Measurements from ENCODE around the gene MATN1. TPM values are rescaled to one million over a fixed set of nuclear protein-coding genes. Genes with fewer than 3 reads are reported as not detected.

The MATN1 gene
- total RNA-seq, 1 donor from 2014 or later = 0.24 TPM

- peaks cover 7% of the 10 kb centered on the region for H3K4me1 Mint-ChIP-seq (ENCODE audit: unreplicated experiment)
Measured at GRCh38 chr1:30728340-30728739, 5.0 kb upstream of the MATN1 start.

GRCh38 chr1:30727824-30728223 lies 4.4 kb upstream of the MATN1 start:
- no peak for TF ChIP-seq CTCF (conservative IDR thresholded peaks at IDR 0.05)
- Mint-ChIP-seq H3K36me3 (no peaks in the 10 kb centered on the region), H3K27ac (no peak overlapping the region), H3K9me3 (no peaks in the 10 kb centered on the region), H3K27me3 (peaks cover 3% of the 10 kb centered on the region), H3K4me3 (no peak overlapping the region), H3K4me1 (ENCODE audit: unreplicated experiment) (peaks cover 7% of the 10 kb centered on the region)
- DNase-seq (ENCODE audit: extremely low spot score, unreplicated experiment) = no peak

More at GRCh38 chr1:30728340-30728739, 5.0 kb upstream of the MATN1 start:
- no peak for TF ChIP-seq CTCF (conservative IDR thresholded peaks at IDR 0.05)
- Mint-ChIP-seq H3K27me3 (peaks cover 3% of the 10 kb centered on the region), H3K36me3 (no peaks in the 10 kb centered on the region), H3K4me3 (no peak overlapping the region), H3K9me3 (no peaks in the 10 kb centered on the region), H3K27ac (no peak overlapping the region)
- no peak for DNase-seq (ENCODE audit: extremely low spot score, unreplicated experiment)

DNA sequence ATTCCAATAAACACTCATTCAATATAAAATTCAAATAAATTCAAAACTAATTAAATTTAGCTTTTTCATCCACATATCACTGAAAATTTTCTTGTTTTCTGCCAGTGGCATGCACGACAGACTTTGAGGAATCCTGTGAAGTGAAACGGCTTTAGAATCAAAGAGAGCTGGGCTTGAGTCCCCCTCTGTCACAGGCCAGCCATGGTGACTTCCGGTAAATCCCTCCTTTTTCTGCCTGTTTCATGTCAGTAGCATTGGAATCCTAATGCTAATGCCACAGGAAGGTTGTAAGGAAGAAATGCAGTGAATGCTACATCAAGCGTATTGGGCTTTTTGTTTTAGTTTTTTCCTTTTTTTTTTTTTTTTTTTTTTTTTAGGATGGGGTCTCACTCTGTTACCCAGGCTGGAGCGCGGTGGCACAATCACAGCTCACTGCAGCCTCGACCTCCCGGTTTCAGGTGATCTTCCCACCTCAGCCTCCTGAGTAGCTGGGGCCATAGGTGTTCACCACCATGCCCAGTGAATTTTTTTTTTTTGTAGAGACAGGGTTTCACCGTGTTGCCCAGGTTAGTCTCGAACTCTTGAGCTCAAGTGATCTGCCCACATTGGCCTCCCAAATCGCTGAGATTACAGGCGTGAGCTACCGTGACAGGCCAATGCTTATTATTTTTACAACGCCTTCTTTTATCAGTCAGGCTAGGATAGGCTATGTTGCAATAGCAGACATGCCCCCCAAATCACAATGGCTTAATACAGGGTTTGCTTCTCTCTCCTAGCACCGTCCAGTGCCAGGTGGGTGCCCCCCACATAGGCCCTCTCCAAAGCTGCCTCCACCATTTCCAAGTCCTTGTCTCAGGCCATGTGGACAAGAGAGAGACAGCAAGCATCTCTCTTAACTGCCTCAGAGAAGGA lies 3.6 kb upstream of the MATN1 start:
- no peak for TF ChIP-seq CTCF (conservative IDR thresholded peaks at IDR 0.05)
- Mint-ChIP-seq H3K27ac (peak overlapping the region; percentile 55), H3K9me3 (no peaks in the 10 kb centered on the region), H3K4me1 (ENCODE audit: unreplicated experiment) (peaks cover 7% of the 10 kb centered on the region), H3K36me3 (no peaks in the 10 kb centered on the region), H3K27me3 (peaks cover 3% of the 10 kb centered on the region), H3K4me3 (no peak overlapping the region)
- no peak for DNase-seq (ENCODE audit: extremely low spot score, unreplicated experiment)

- Mint-ChIP-seq H3K9me3 (no peaks in the 10 kb centered on the region), H3K27me3 (no peaks in the 10 kb centered on the region), H3K27ac (no peak overlapping the region), H3K4me3 (no peak overlapping the region), H3K36me3 (no peaks in the 10 kb centered on the region), H3K4me1 (ENCODE audit: unreplicated experiment) (peaks cover 7% of the 10 kb centered on the region)
- DNase-seq (ENCODE audit: extremely low spot score, unreplicated experiment) = no peak
- no peak for TF ChIP-seq CTCF (conservative IDR thresholded peaks at IDR 0.05)
Measured at GRCh38 chr1:30726236-30726635, 2.9 kb upstream of the MATN1 start.

- DNase-seq (ENCODE audit: extremely low spot score, unreplicated experiment) = no peak
- H3K27ac Mint-ChIP-seq = no peak overlapping the region
- H3K9me3 Mint-ChIP-seq = no peaks in the 10 kb centered on the region
- H3K4me1 Mint-ChIP-seq (ENCODE audit: unreplicated experiment) = peaks cover 7% of the 10 kb centered on the region
- TF ChIP-seq CTCF (conservative IDR thresholded peaks at IDR 0.05) = no peak
- H3K36me3 Mint-ChIP-seq = no peaks in the 10 kb centered on the region
- H3K27me3 Mint-ChIP-seq = no peaks in the 10 kb centered on the region
- H3K4me3 Mint-ChIP-seq = no peak overlapping the region
Measured at GRCh38 chr1:30725450-30726095, 2.2 kb upstream of the MATN1 start.

All from type B pancreatic cell (in vitro differentiated cells).